Suppressor macrophage treated with lipopolysaccharide for 4 hours (primary cell): Measurements from ENCODE around the gene C15orf61.

Source experiments
- DNase-seq: peaks from one replicate; pipeline ENCODE4 v3.0.0-alpha.2; 2020

C15orf61 gene

DNA sequence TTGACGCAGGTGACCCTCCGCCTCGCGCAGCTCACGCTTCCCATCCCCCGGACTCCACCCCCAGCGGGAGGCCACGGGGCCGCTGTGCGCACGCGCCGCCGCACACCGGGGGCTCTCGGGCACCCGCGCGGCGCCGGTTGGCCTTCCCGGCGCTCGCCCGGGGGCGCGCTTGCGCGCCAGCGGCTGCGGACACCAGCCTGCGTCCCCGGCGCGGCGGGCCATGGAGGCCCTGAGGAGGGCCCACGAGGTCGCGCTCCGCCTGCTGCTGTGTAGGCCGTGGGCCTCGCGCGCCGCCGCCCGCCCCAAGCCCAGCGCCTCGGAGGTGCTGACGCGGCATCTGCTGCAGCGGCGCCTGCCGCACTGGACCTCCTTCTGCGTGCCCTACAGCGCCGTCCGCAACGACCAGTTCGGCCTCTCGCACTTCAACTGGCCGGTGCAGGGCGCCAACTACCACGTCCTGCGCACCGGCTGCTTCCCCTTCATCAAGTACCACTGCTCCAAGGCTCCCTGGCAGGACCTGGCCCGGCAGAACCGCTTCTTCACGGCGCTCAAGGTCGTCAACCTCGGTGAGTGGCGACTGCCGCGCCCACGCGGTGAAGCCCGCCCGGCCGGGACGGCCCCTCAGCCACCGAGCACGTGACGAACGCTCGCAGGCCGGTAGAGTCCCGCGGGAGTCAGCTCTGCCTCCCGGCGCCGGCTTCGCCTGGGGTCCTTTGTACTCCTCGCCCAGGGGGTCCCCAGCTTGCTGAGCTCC is at the start of gene C15orf61:
Gene C15orf61 (plus strand): TSS at position 103 of the 754 bp plus-strand sequence. CDS start 118 bp downstream, at position 221.
- peak; percentile 84 for DNase-seq

DNA sequence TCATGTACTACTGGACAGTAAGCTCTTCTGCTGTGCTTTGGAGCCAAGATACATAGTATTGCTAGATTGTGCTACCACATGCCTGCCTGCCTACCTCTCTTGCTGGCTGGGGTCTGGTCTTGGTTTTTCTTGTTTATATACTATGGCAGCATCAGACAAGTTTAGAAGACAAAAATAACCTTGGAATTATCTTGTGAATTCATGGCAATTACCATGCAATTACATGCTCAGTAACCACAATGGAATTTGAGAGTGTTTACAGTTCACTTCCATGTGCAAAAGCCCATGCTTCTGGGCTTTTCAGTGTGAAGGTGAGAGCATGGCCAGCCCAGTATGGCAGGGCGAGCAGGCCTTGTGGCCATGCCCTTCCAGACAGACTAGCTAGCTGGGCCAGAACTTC is 48.0 kb upstream of the C15orf61 start:
- DNase-seq, result no peak

DNA sequence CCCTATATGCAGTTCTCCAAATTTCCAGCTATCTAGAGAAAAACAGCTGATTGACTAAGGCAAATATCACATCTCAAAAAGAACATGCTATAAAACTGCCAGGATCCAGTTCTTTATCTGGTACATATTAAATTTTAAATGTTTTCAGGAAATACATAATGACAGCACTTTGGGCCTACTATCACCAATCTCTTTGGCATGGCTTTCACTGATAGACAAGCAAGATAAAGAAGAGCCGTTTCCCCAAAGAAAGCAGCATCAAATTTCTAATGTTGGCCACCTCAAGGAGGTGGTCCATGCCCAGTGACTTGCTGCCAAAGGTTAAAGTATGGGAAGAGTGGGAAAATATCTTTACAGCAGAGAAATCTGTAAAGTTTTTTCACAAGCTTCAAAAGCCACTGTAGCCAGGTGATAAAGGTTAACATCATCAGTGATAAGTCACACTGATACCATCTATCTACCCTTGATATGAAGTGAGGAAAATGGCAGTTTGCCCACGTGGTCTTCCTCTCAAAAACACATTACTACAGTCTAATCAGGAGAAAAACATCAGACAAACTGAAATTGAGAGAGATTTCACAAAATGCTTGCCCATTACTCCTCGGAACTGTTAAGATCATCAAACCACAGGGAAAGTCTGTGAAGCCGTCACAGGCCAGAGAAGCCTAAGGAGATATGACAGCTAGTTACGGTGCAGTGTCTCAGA is 46.4 kb upstream of the C15orf61 start:
- DNase-seq, result no peak

DNA sequence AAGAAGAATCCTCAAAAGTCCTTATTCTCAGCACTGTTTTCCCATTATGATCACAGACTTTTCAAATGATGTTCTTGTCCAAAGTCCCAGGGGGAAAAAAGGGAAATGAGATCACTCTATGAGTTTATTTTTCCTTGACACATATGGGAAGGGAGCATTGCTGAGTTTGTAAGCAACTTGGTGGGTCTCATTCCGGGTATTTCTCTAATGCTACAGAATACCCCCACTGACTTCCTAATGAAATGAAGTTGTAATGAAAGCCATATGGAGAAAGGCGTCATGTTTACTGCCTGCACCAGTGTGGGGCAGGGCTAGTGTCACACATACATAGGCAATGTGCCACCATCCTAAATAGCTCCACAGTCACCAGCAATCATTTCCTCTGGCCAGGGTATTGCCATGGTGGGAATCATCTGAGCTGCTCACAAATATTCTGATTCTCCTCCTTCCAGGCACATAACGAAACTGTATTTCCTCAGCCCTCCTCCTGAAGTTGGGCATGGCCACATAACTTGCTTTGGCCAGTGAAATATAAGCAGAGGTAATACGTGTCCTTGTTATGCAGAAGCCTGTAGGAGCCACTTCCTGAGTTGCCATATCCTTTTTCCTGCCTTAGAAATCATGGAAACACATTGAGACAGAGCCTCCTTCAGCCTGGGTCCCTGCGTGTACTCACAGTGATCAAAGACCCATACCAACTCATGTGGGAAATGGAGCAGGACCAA is 41.0 kb upstream of the C15orf61 start:
- DNase-seq, result no peak

DNA sequence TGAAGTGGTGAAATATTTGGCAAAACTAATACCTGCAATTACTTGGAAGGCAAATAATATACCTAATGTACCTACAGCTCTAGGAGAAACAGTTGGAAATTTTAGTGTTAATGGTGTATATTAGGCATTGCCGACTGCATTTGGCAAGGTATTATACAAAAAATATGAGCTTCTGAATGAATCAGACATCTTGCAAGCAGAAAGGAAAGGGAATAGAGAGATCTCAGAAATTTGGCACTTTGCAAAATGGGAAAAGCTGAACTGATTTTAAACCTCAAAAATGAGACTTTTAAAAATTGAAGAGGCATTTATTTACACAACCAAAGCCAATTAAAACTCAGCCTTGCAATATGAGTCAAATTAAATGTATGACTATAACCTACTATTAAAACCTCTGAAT is 40.2 kb upstream of the C15orf61 start:
- no peak for DNase-seq

DNA sequence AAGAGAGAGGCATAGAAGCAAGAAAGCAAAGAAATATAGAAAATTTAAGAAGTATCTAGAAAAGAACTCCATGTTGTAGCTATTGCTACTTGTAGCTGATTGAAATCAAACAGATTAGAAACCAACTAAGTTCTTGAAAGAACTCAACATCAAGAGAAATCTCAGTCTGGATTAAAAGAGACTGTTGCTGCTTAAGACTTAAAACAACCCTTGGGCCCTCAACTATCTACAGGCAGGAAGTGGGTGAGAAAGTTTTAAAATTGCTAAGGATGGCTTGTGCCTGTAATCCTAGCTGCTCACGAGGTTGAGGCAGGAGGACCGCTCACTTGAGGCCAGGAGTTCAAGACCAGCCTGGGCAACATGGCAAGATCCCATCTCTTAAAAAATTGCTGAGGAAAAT is 39.3 kb upstream of the C15orf61 start:
- DNase-seq, result no peak

DNA sequence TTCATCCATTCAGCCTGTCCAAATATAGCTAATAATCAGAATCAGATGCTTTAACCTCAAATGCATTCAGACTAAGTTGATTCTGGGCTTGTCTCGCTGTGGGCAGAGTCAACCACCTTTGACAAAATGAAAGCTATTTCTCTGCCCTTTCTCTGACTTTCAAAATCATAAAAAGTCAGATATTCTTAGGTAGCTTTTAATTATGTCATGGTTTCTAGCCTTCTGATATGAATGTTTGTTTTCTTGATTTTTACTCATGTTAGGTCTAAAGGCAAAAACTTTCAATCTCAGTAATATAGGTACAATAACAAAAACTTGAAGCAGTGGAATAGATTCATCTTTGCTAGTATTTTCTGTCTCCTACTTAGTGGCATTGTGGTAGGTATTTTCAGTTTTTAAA is 25.3 kb upstream of the C15orf61 start:
- DNase-seq, result no peak

DNA sequence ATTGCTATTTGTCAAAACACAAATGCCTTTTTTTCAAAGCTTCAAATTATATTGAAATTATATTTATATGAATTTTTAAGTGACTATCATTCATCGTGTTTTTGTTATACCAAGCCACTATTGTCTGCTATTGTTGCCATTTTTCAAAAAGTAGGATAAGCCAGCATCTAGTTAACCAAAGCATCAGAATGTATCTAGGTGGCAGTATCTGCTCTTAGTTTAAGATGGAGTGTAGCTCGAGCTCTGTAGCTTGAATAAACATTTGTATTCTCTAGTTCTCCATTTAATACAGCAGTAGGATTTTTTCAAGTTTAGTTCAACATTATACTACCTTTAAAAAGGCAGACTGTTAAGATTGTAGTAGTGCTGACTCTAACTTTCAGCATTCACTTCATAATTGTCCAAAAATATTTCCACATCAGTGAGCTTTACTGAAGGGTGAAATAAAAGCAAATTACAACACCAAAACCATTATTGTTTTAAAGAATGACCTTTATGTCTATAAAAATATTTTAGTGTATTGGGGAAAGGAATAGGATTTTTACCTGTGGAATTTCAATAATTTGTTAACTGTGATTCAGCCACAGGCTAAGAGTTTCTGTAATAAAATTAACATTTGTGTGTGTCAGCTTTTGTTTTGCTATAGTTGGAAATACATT is 19.6 kb upstream of the C15orf61 start:
- DNase-seq, result peak; percentile 21

DNA sequence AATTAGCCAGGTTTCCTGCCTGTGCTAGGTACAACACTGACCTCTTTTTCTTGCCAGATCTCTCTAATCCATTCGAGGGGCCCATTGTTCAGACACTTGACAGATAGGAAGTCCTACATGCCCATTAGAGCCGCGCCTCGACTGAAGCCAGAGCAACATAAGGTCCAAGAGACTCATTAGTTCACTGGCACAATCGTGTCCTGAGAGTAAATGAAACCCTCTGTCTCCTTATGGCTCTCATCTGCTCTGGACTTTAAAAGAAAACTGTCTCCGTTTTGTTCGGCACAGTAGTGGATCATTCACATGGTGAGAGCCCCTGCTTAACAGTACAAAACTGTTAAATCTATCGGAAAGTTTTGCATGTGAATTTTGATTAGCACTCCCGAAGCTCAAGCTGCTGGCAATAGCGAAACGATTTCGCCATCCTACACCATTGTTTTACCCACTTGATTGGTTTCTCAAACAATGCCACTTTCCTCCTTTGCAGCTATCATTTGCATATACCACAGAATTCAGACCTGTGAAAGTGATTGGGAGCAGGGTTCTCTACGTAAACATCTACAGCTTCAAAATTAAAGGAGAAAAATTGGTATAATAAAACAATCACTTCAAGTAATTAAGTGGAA is 19.0 kb upstream of the C15orf61 start:
- no peak for DNase-seq

DNA sequence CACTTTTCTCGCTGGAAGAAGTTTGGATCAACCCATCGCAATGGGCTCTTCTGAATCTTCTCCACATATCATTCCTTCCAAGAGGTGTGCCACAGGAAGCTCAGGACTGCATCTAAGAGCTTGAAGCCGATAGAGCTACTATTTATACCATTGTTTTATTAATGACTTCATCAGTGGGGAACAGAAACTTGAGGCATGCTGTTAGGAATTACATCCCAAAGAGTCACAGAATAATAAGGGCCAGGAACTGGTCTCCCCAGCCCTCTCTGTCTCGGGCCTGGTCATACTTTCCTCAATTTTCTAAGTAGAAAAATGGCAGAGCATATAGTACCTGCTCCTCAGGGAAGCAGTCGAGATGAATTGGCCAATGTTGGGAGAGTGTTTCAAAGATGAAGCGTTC is 16.9 kb upstream of the C15orf61 start:
- DNase-seq, result no peak

DNA sequence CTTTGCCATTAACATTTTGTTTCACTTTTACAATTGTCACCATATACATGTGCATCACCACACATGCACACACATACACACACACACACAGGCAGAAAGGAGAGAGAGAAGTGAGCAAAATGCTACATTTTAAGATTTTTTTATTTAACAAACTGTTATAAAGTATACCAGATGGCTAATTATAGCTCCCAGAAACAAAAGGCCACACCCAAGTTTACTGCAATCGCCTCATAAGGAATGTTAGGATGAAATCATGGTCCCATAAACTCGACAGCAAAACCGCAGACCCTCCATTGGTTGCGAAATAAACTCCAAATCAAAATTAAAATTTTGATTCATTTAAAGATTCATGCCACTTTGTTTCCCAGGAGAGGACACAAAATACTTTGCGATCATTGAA is 16.1 kb upstream of the C15orf61 start:
- DNase-seq, result peak; percentile 29

DNA sequence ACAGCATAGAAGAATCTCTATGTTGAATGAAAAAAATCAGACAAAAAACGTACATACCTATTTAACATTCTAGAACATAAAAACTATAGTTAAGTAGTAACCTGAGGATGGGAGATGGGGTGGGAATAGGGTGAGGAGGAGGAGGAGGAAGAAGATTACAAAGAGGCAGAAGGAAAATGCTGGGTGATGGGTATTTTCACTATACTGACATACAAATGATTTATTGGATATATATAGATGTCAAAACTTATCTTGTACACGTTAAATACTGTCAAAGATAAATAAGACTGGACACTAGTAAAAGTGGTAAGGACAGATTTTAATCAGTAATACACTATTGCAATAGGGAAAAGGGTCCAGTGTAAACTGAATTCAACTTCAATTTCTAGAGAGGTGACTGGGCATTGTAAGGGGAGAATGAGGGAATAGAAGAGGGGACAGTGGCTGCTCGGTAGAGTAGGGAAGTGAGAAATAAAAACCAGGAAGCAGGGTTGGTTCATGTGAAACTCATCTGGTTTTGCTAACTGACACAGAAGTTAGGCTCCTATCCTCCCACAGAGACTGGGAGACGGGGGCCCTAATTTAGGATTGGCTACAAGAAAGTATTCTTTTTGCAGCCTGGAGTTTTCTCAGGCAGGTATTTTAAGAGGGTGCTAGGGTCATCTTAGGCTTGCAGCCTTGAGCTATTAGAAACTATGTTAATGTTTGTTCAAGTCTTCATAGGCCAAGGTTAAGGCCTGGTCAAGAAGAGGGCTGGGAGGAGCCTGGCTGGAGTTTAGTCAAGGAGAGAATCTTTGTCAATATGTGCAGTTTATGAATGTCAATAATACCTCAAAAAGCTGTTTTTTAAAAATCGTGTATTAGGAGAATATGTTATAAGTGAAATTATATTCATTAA is 15.0 kb upstream of the C15orf61 start:
- peak; percentile 62 for DNase-seq

DNA sequence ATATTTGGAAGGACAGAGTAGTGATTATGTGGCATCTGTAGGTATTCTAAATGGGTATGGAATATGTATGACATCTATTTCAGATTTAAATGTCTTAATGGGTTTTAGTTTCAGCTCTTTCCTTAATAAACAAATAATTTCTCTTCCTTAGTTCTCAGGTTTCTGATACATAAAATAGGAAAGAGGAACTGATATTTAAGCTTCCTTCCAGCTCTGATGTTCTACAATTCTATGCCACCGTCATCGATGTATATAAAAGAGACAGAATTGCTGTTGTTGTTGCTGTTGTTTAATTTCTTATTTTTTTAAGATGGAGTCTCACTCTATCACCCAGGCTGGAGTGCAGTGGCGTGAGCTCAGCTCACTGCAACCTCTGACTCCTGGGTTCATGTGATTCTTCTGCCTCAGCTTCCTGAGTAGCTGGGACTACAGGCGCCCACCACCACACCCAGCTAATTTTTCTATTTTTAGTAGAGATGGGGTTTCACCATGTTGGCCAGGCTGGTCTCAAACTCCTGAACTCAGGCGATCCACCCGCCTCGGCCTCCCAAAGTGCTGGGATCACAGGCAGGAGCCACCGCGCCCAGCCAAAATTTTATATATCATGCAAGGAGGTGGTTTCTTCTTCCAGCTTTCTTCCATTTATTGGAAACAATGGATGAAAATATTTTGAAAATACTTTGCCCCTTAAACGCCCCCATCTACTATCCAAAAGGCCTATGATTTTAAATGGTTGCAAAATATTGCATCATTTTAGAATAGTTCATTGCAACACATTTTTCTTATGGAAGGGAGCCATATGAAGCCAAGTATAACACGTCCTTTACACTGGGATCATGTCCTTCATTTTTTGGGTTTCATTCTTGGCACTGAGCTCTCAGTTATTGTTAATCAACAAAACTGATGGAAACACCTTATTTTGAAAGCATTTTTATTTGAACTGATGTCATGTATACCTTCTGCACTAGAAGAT is 13.9 kb upstream of the C15orf61 start:
- DNase-seq, result peak; percentile 35

DNA sequence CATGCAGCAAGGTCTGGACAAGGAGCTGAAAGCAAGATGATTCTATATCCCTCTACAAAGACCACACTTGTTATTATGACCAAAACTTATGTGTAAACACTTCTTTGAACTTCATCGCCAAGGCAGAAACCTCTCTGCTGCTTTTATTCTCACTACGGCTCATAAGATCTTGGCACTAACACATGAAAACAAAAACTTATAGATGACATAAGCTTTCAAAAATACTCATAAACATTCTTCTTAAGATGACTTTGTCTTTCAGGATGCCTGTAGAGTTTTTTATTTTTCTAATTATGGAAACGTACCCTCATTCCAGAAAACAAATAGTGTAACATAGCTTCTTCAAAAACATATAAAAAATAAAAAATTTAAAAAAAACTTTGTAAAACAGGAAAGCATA is 12.5 kb upstream of the C15orf61 start:
- no peak for DNase-seq

DNA sequence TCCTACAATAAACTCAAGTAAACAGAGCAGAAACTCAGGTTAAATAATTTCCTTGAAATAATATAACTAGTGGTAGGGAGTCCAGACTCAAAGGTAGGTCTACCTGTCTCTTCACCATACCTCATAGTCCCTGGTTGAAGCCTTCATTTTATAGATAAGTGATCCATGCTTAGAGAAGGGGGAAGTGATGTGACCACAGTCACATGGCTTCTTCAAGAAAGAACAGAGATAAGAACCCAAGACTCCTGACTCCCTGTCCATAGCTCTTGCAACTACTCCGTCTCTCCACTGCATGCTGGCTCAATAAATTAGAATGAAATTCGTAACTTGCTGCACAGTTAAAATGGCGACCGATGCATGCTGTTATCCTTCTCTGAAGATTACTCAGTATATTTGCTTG is 11.0 kb upstream of the C15orf61 start:
- DNase-seq, result no peak

DNA sequence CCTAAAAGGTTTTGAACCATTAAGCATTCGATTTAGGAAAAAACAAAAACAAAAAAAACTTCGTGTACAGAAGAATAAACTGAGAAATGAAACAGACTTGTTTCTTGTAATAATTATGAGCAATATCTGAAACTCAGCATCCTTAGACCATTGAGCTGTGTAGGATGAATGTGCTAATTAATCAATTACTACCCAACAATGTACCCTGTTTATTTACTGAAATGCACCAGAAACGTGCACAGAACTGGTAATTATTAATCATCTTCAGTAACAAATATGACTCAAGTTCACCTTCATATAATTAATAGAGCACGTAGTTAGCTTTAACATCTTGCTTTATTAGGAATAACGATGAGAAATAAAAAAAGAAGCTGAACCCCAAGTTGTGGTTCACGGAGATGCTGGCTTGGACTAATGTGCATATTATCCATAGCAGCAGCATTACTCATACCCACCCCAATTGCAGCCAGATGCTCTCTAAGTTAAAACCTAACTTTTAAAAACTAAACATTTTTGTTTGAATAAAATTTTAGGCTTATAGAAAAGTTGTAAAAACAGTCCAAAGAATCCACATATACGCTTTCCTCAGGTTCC is 10.2 kb upstream of the C15orf61 start:
- DNase-seq, result no peak

DNA sequence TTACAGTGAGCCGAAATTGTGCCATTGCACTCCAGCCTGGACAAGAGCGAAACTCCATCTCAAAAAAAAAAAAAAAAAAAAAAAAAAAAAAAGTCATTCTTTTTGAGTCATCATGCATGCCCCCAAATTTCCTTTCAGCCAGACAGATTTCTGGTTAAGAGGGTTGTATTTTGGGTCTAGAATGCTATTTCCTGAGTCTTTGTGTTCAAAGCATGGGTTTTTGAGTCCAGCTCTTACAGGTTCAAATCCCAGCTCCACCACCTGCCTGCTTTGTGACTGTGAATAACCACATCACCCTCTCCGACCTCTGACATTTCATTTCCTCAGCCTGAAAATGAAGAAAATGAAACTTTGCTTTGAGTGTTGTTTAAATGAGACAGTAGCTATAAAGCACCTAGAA is 9.3 kb upstream of the C15orf61 start:
- no peak for DNase-seq

DNA sequence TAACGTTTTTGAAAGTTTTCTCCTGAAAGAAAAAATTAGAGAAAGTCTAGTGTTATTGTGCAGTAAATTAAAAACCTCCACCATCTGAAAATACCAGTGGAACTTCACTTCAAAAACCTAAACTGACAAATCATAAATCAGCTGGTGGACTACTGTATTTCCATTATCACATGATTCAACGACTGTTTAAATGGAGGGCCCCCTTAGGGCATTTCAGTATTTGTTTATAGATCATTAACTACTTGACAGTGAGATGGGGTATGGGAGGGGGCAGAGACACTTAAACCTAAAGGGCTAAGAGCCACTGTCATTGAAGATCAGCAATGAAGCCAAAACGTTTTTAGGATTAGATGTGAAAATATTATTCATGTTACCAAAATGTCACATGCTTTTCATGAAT is 8.8 kb upstream of the C15orf61 start:
- no peak for DNase-seq

DNA sequence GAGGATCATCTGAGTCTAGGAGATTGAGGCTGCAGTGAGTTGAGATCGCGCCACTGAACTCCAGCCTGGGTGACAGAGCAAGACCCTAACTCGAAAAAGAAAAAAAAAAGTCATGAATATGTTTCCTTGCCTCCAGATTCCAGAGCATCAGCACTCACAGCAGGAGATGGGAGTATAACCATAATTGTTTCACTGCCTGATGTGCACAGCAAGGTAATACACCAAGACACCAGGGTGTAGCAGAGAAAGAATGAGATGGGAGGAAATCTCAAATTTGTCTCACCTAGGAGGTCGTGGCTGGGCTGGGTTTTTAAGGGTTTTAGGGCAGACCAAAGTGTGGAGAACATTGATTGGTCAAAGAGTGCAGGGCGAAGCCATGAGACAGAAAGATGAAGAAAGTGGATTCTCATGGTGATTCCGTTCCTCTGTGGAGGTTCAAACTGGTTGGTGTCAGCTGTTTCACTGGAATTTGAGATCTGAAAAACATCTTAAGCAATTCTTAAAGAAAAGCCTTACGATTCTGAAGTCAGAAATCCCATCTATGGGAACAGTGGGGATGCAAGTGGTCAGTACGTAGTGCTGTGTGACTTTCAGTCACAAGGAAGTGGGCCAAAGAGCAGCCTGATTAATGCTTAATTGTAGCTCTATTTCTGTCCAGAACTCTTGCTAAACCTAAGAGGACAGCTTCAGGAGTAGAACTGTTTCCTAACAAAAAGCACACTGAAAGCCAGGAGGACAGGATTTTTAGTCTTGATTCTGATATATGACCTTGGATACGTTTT is 7.8 kb upstream of the C15orf61 start:
- DNase-seq, result no peak
